ENCODE results near the gene PTPRN. TPM values are rescaled to one million over a fixed set of nuclear protein-coding genes. Genes with fewer than 3 reads are reported as not detected.

The PTPRN gene
- total and polyA plus RNA-seq, 2 donors (not counting 3 experiments of a cell fraction or from before 2014, with no cell fraction given): not detected

GRCh38 chr2:219308142-219309101 lies 779 bp downstream of the PTPRN start:
- DNase-seq (ENCODE audit: low read depth, low spot score) (peak; percentile 38), FAIRE-seq (peak; percentile 38)
- dilution Hi-C loops (cut with MboI; ENCODE audit: extremely low pct_ligation_motif_present, low sequenced_read_pairs): no loop called here
- Histone ChIP-seq H3K9me1 (replicated peaks; ENCODE audit: control insufficient read depth, extremely low read depth, insufficient read depth, low read length) (no peaks in the 10 kb centered on the region), H2AFZ (ENCODE audit: low read depth, low read length) (no peak overlapping the region), H3K79me2 (ENCODE audit: control insufficient read depth, insufficient read depth, low read length) (no peaks in the 10 kb centered on the region), H3K27me3 (ENCODE audit: control insufficient read depth in 2 of 2, insufficient read depth in 2 of 2, low read length in 2 of 2) (peaks cover 17 to 18% of the 10 kb centered on the region in 2 experiments), H3K4me3 (replicated peaks in 1 of 3; ENCODE audit: insufficient read depth in 1 of 3, low read depth in 1 of 3, low read length in 3 of 3) (no peak overlapping the region), H3K4me2 (ENCODE audit: insufficient read depth, low read length) (no peak overlapping the region), H3K9ac (replicated peaks; ENCODE audit: extremely low read depth, insufficient read depth, low read length) (no peak overlapping the region), H3K36me3 (ENCODE audit: control insufficient read depth in 2 of 2, extremely low read depth in 1 of 2, insufficient read depth in 2 of 2, low read length in 2 of 2) (no peaks in the 10 kb centered on the region), H3K27ac (ENCODE audit: insufficient read depth, low read depth, low read length) (no peak overlapping the region), H3K4me1 (ENCODE audit: control insufficient read depth, extremely low read depth, insufficient read depth, low read length) (no peaks in the 10 kb centered on the region), H3K9me3 (replicated peaks; ENCODE audit: control insufficient read depth, insufficient read depth, low read length) (no peaks in the 10 kb centered on the region), H4K20me1 (replicated peaks; ENCODE audit: control insufficient read depth, extremely low read depth, insufficient read depth, low read length) (no peaks in the 10 kb centered on the region)
- no TSS peak for BruUV-seq (replicated peaks)
- TF ChIP-seq EZH2 (IDR thresholded peaks at IDR 0.05; ENCODE audit: borderline replicate concordance, low read depth, low read length, severe bottlenecking) (peak; percentile 14), FOS (IDR thresholded peaks at IDR 0.05; ENCODE audit: borderline replicate concordance, insufficient read depth, low read length) (peak; percentile 42), GATA2 (IDR thresholded peaks at IDR 0.05; ENCODE audit: insufficient read depth, insufficient read length, low read depth, low read length) (no peak)
- ChIA-PET POLR2A (no interaction called here), CTCF (interaction anchor here (0.7 to 1.7 kb wide), 2 partner anchors 9 to 13 kb away, joined by 3 to 9 read pairs; no protein-coding TSS in a partner anchor)
- intact Hi-C loops (cut with micrococcal nuclease): no loop called here

- Histone ChIP-seq H3K4me2 (ENCODE audit: insufficient read depth, low read length) (no peak overlapping the region), H3K27me3 (ENCODE audit: control insufficient read depth in 2 of 2, insufficient read depth in 2 of 2, low read length in 2 of 2) (peaks cover 20 to 21% of the 10 kb centered on the region in 2 experiments), H3K9me1 (replicated peaks; ENCODE audit: control insufficient read depth, extremely low read depth, insufficient read depth, low read length) (no peaks in the 10 kb centered on the region), H3K9me3 (replicated peaks; ENCODE audit: control insufficient read depth, insufficient read depth, low read length) (no peaks in the 10 kb centered on the region), H4K20me1 (replicated peaks; ENCODE audit: control insufficient read depth, extremely low read depth, insufficient read depth, low read length) (no peaks in the 10 kb centered on the region), H3K27ac (ENCODE audit: insufficient read depth, low read depth, low read length) (no peak overlapping the region), H2AFZ (ENCODE audit: low read depth, low read length) (no peak overlapping the region), H3K79me2 (ENCODE audit: control insufficient read depth, insufficient read depth, low read length) (no peaks in the 10 kb centered on the region), H3K4me3 (replicated peaks in 1 of 3; ENCODE audit: insufficient read depth in 1 of 3, low read depth in 1 of 3, low read length in 3 of 3) (no peak overlapping the region), H3K4me1 (ENCODE audit: control insufficient read depth, extremely low read depth, insufficient read depth, low read length) (no peaks in the 10 kb centered on the region), H3K9ac (replicated peaks; ENCODE audit: extremely low read depth, insufficient read depth, low read length) (no peak overlapping the region), H3K36me3 (ENCODE audit: control insufficient read depth in 2 of 2, extremely low read depth in 1 of 2, insufficient read depth in 2 of 2, low read length in 2 of 2) (no peaks in the 10 kb centered on the region)
- intact Hi-C loops (cut with micrococcal nuclease): no loop called here
- dilution Hi-C loops (cut with MboI; ENCODE audit: extremely low pct_ligation_motif_present, low sequenced_read_pairs): no loop called here
- POLR2A ChIA-PET: no interaction called here
- TF ChIP-seq MYC (IDR thresholded peaks at IDR 0.05; ENCODE audit: low read depth, low read length) (no peak), POLR2AphosphoS5 (IDR thresholded peaks at IDR 0.05; ENCODE audit: insufficient read depth, low read depth, low read length) (no peak), MAX (IDR thresholded peaks at IDR 0.05; ENCODE audit: insufficient read depth, insufficient read length) (no peak), JUN (IDR thresholded peaks at IDR 0.05; ENCODE audit: borderline replicate concordance, insufficient read depth, insufficient read length, low read depth) (no peak)
- CTCF ChIA-PET: interaction anchor here (0.7 to 1.1 kb wide), 2 partner anchors 11 to 276 kb away, joined by 3 read pairs; no protein-coding TSS in a partner anchor
- FAIRE-seq: no peak
- BruUV-seq (replicated peaks): no TSS peak
- DNase-seq (ENCODE audit: low read depth, low spot score): no peak
Measured at GRCh38 chr2:219306047-219306446, 3.2 kb downstream of the PTPRN start.

Measured in endothelial cell of umbilical vein (primary cell).